Astrocyte (in vitro differentiated cells and primary cell): ENCODE results near the gene ALDH1A3. TPM values are rescaled to one million over a fixed set of nuclear protein-coding genes. Genes with fewer than 3 reads are reported as not detected.
A peak's percentile ranks its signal among the peaks of the same experiment; 100 is the strongest.

Experiments
- DNase-seq: peaks from one replicate; pipeline ENCODE4 v3.0.0-alpha.2; 2010; ENCODE audit warnings: low read depth
- FAIRE-seq: peaks from 2 replicates; lab custom pipeline; 2011; peaks lifted over from hg19 to GRCh38; lab: Jason Lieb, UNC
- H2AFZ ChIP-seq: 2 replicates; pipeline ENCODE4 v1.6.0; 2012; ENCODE audit warnings: low read depth, low read length, inconsistent platforms
- H3K27ac ChIP-seq: 2 replicates; pipeline ENCODE4 v1.5.1; 2011; ENCODE audit warnings: low read depth, low read length, inconsistent platforms
- H3K27me3 ChIP-seq: 2 replicates; pipeline ENCODE4 v1.6.0; 2011; ENCODE audit warnings: low read length, inconsistent platforms; ENCODE audit not compliant: insufficient read depth
- H3K36me3 ChIP-seq: 2 replicates; pipeline ENCODE4 v1.5.1; 2011; ENCODE audit warnings: low read length, inconsistent platforms; ENCODE audit not compliant: insufficient read depth
- H3K4me1 ChIP-seq: 2 replicates; pipeline ENCODE4 v1.5.1; 2011; ENCODE audit warnings: low read length, inconsistent platforms; ENCODE audit not compliant: insufficient read depth
- H3K4me2 ChIP-seq: 2 replicates; pipeline ENCODE4 v1.6.0; 2012; ENCODE audit warnings: low read length, inconsistent platforms
- H3K4me3 ChIP-seq: 2 replicates; pipeline ENCODE4 v1.5.1; 2011; ENCODE audit warnings: low read depth, mild to moderate bottlenecking, low read length, inconsistent platforms; ENCODE audit not compliant: insufficient read depth
- H3K79me2 ChIP-seq: 2 replicates; pipeline ENCODE4 v1.6.0; 2012; ENCODE audit warnings: mild to moderate bottlenecking, low read length, inconsistent platforms; ENCODE audit not compliant: insufficient read depth
- H3K9ac ChIP-seq: 2 replicates; pipeline ENCODE4 v1.6.0; 2012; ENCODE audit warnings: mild to moderate bottlenecking, low read length, inconsistent platforms
- H3K9me3 ChIP-seq: 2 replicates; pipeline ENCODE4 v1.5.1; 2012; ENCODE audit warnings: low read depth, mild to moderate bottlenecking, low read length, inconsistent platforms; ENCODE audit not compliant: insufficient read depth
- H4K20me1 ChIP-seq: 2 replicates; pipeline ENCODE4 v1.6.0; 2012; ENCODE audit warnings: low read length, inconsistent platforms; ENCODE audit not compliant: insufficient read depth
- H3K27ac Mint-ChIP-seq: one replicate; pipeline ENCODE4 v1.8.0; 2021; ENCODE audit warnings: mild to moderate bottlenecking, mixed read lengths; ENCODE audit not compliant: unreplicated experiment
- H3K27me3 Mint-ChIP-seq: one replicate; pipeline ENCODE4 v1.8.0; 2021; ENCODE audit warnings: low read depth, mixed read lengths; ENCODE audit not compliant: unreplicated experiment
- H3K36me3 Mint-ChIP-seq: one replicate; pipeline ENCODE4 v1.8.0; 2021; ENCODE audit warnings: low read depth, mixed read lengths; ENCODE audit not compliant: unreplicated experiment
- H3K4me1 Mint-ChIP-seq: one replicate; pipeline ENCODE4 v1.8.0; 2021; ENCODE audit warnings: low read depth, mixed read lengths; ENCODE audit not compliant: unreplicated experiment
- H3K4me3 Mint-ChIP-seq: one replicate; pipeline ENCODE4 v1.8.0; 2021; ENCODE audit warnings: mild to moderate bottlenecking, moderate library complexity, mixed read lengths; ENCODE audit not compliant: unreplicated experiment
- H3K9me3 Mint-ChIP-seq: one replicate; pipeline ENCODE4 v1.8.0; 2021; ENCODE audit warnings: mild to moderate bottlenecking, mixed read lengths; ENCODE audit not compliant: unreplicated experiment
- CTCF ChIP-seq: IDR thresholded peaks from 2 replicates; pipeline ENCODE4 v1.5.1; 2011; ENCODE audit warnings: low read depth, mild to moderate bottlenecking, inconsistent platforms, low read length, moderate library complexity; ENCODE audit not compliant: insufficient read depth
- EZH2 ChIP-seq: IDR thresholded peaks from 2 replicates; pipeline ENCODE4 v1.6.1; 2012; ENCODE audit warnings: mild to moderate bottlenecking, low read length, inconsistent platforms; ENCODE audit not compliant: insufficient read depth
- total RNA-seq: library from RNA; stranded (reverse); gene quantifications from 2 replicates; pipeline ENCODE4 v1.2.1, GENCODE V29; 2021

The ALDH1A3 gene
- total RNA-seq, 1 donor from 2014 or later = 0.95 TPM

- Histone ChIP-seq H3K9me3 (no peaks in the 10 kb centered on the region), H3K4me3 (no peak overlapping the region), H3K27me3 (no peaks in the 10 kb centered on the region), H3K79me2 (no peaks in the 10 kb centered on the region), H4K20me1 (no peaks in the 10 kb centered on the region), H3K27ac (no peak overlapping the region), H3K4me2 (no peak overlapping the region), H3K36me3 (no peaks in the 10 kb centered on the region), H2AFZ (no peak overlapping the region), H3K9ac (no peak overlapping the region), H3K4me1 (peaks cover 4% of the 10 kb centered on the region)
- DNase-seq (no peak), FAIRE-seq (no peak)
- Mint-ChIP-seq H3K27me3 (peaks cover 10% of the 10 kb centered on the region), H3K36me3 (no peaks in the 10 kb centered on the region), H3K4me1 (no peaks in the 10 kb centered on the region), H3K27ac (no peak overlapping the region), H3K4me3 (no peak overlapping the region), H3K9me3 (no peaks in the 10 kb centered on the region)
- TF ChIP-seq EZH2 (no peak), CTCF (no peak)
Measured at GRCh38 chr15:100844778-100845177, 34.9 kb upstream of the ALDH1A3 start.

GRCh38 chr15:100847194-100847593 is 32.4 kb upstream of the ALDH1A3 start:
- FAIRE-seq (no peak), DNase-seq (no peak)
- Mint-ChIP-seq H3K36me3 (no peaks in the 10 kb centered on the region), H3K27me3 (peaks cover 10% of the 10 kb centered on the region), H3K9me3 (peaks cover 1% of the 10 kb centered on the region), H3K4me1 (no peaks in the 10 kb centered on the region), H3K4me3 (no peak overlapping the region), H3K27ac (no peak overlapping the region)
- Histone ChIP-seq H3K9ac (no peak overlapping the region), H3K4me2 (no peak overlapping the region), H3K9me3 (no peaks in the 10 kb centered on the region), H4K20me1 (no peaks in the 10 kb centered on the region), H3K79me2 (no peaks in the 10 kb centered on the region), H3K27ac (no peak overlapping the region), H3K36me3 (no peaks in the 10 kb centered on the region), H2AFZ (no peak overlapping the region), H3K4me3 (no peak overlapping the region), H3K4me1 (peaks cover 5% of the 10 kb centered on the region), H3K27me3 (no peaks in the 10 kb centered on the region)
- no peak for TF ChIP-seq CTCF
- no peak for TF ChIP-seq EZH2

GRCh38 chr15:100849021-100849854 is 30.4 kb upstream of the ALDH1A3 start:
- Histone ChIP-seq H3K27me3 (no peaks in the 10 kb centered on the region), H3K4me3 (peak overlapping the region; percentile 59), H3K4me1 (peaks cover 5% of the 10 kb centered on the region), H3K79me2 (no peaks in the 10 kb centered on the region), H3K36me3 (no peaks in the 10 kb centered on the region), H3K27ac (no peak overlapping the region), H4K20me1 (no peaks in the 10 kb centered on the region), H3K4me2 (peak overlapping the region; percentile 87), H3K9me3 (no peaks in the 10 kb centered on the region), H2AFZ (peak overlapping the region; percentile 91), H3K9ac (peak overlapping the region; percentile 69)
- H3K4me3 Mint-ChIP-seq = no peak overlapping the region
- H3K9me3 Mint-ChIP-seq = peaks cover 1% of the 10 kb centered on the region
- peaks cover 10% of the 10 kb centered on the region for H3K27me3 Mint-ChIP-seq
- no peak overlapping the region for H3K27ac Mint-ChIP-seq
- H3K4me1 Mint-ChIP-seq = no peaks in the 10 kb centered on the region
- no peak for TF ChIP-seq EZH2
- no peak for TF ChIP-seq CTCF
- peak; percentile 46 for DNase-seq
- no peak for FAIRE-seq
- no peaks in the 10 kb centered on the region for H3K36me3 Mint-ChIP-seq
